Type B pancreatic cell (in vitro differentiated cells): Measurements from ENCODE around the gene ZNF462. TPM values are rescaled to one million over a fixed set of nuclear protein-coding genes. Genes with fewer than 3 reads are reported as not detected.
A peak's percentile ranks its signal among the peaks of the same experiment; 100 is the strongest.

Experiments
- DNase-seq: peaks from one replicate; pipeline ENCODE4 v3.0.0; 2021; ENCODE audit warnings: mixed read lengths; ENCODE audit not compliant: unreplicated experiment; ENCODE audit errors: extremely low spot score
- H3K27ac Mint-ChIP-seq: 2 replicates; pipeline ENCODE4 v1.8.0; 2021; ENCODE audit warnings: mild to moderate bottlenecking, mixed read lengths
- H3K27me3 Mint-ChIP-seq: 2 replicates; pipeline ENCODE4 v1.8.0; 2021; ENCODE audit warnings: mixed read lengths
- H3K36me3 Mint-ChIP-seq: 2 replicates; pipeline ENCODE4 v1.8.0; 2021; ENCODE audit warnings: mixed read lengths
- H3K4me1 Mint-ChIP-seq: one replicate; pipeline ENCODE4 v1.8.0; 2021; ENCODE audit warnings: mixed read lengths; ENCODE audit not compliant: unreplicated experiment
- H3K4me3 Mint-ChIP-seq: 2 replicates; pipeline ENCODE4 v1.8.0; 2021; ENCODE audit warnings: mild to moderate bottlenecking, mixed read lengths
- H3K9me3 Mint-ChIP-seq: 2 replicates; pipeline ENCODE4 v1.8.0; 2021; ENCODE audit warnings: mixed read lengths
- total RNA-seq: library from RNA; stranded (reverse); gene quantifications from 2 replicates; pipeline ENCODE4 v1.2.1, GENCODE V29; 2021; ENCODE audit warnings: low replicate concordance
- TF ChIP-seq, protein P1 (sequence below): fragments of 200-600 bp; sonication (generic); conservative IDR thresholded peaks from 2 replicates; pipeline ENCODE4 v1.5.0; 2021; ENCODE audit warnings: antibody characterized with exemption, mild to moderate bottlenecking

ZNF462 gene
- total RNA-seq, 1 donor from 2014 or later, result 124 TPM

DNA sequence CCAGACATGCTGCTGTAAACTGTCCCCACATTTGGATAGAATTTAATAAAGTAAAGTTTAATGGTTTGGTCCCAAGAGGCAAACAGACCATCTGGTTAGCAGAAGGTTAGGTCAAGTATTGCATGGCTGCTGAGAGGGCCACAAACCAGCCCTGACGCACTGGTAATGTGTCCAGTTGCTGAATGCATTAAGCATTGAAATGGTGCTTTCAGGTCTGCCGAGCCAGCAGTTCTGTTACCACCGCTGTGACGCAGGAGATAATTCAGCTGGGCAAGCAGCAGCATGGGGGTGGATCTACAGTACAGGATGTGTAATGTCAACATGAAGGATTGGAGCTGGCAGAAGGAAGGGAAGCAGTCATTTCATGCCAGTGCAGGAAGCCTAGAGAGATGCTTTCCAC is 16.0 kb downstream of the ZNF462 start:
- Mint-ChIP-seq H3K36me3 (peaks cover 40% of the 10 kb centered on the region), H3K4me3 (peak overlapping the region; percentile 66), H3K4me1 (peaks cover 36% of the 10 kb centered on the region), H3K27me3 (no peaks in the 10 kb centered on the region), H3K9me3 (peaks cover 6% of the 10 kb centered on the region), H3K27ac (peak overlapping the region; percentile 82)
- DNase-seq, result no peak
- TF ChIP-seq, protein P1, sequence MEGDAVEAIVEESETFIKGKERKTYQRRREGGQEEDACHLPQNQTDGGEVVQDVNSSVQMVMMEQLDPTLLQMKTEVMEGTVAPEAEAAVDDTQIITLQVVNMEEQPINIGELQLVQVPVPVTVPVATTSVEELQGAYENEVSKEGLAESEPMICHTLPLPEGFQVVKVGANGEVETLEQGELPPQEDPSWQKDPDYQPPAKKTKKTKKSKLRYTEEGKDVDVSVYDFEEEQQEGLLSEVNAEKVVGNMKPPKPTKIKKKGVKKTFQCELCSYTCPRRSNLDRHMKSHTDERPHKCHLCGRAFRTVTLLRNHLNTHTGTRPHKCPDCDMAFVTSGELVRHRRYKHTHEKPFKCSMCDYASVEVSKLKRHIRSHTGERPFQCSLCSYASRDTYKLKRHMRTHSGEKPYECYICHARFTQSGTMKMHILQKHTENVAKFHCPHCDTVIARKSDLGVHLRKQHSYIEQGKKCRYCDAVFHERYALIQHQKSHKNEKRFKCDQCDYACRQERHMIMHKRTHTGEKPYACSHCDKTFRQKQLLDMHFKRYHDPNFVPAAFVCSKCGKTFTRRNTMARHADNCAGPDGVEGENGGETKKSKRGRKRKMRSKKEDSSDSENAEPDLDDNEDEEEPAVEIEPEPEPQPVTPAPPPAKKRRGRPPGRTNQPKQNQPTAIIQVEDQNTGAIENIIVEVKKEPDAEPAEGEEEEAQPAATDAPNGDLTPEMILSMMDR, result no peak

DNA sequence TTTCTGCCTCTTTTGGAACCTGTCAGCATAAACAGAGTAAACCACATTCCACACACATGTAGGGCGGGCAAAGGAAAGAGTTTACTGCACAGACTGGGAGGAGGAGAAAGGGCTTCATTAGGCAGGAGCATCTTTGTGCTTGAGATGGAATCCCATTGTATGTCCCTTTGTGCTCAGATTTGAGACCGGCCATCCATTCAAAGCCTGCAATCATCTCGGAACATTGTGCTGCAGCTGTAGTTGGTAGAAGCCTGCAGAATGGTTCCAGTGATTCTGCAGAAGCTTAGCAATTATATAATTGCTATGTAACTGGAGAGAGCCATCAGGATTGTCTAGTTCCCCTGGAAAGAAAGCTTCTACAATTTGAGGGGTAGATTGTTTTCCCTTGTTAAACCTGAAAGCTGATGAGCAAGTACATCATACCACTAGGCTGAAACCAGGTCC is 16.5 kb downstream of the ZNF462 start:
- DNase-seq, result no peak
- Mint-ChIP-seq H3K4me1 (peaks cover 40% of the 10 kb centered on the region), H3K27me3 (no peaks in the 10 kb centered on the region), H3K4me3 (peak overlapping the region; percentile 13), H3K27ac (peak overlapping the region; percentile 82), H3K9me3 (peaks cover 10% of the 10 kb centered on the region), H3K36me3 (peaks cover 44% of the 10 kb centered on the region)
- TF ChIP-seq, protein P1, result no peak

DNA sequence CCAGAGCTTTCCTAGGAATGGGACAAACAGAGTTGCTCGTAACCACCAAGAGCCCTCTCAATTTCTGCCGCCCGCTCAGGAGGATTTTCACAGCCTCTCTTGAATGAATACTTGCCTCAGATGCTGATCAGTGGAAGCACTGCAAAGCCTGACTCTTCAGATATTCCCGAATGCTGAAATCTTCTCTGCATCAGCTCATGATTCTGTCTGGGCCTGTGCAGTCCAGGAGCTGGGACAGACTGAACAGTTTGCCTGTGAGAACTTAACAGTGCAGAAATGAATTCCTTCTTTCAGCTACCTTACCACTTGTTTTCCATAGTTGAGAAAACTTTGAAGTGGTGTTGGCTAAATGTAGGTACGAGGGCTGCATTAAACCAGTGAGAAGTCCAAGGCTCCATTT is 17.1 kb downstream of the ZNF462 start:
- TF ChIP-seq, protein P1, result no peak
- no peaks in the 10 kb centered on the region for H3K27me3 Mint-ChIP-seq
- H3K4me1 Mint-ChIP-seq, result peaks cover 40% of the 10 kb centered on the region
- peaks cover 10% of the 10 kb centered on the region for H3K9me3 Mint-ChIP-seq
- DNase-seq, result no peak
- peaks cover 44% of the 10 kb centered on the region for H3K36me3 Mint-ChIP-seq
- no peak overlapping the region for H3K4me3 Mint-ChIP-seq
- H3K27ac Mint-ChIP-seq, result no peak overlapping the region

DNA sequence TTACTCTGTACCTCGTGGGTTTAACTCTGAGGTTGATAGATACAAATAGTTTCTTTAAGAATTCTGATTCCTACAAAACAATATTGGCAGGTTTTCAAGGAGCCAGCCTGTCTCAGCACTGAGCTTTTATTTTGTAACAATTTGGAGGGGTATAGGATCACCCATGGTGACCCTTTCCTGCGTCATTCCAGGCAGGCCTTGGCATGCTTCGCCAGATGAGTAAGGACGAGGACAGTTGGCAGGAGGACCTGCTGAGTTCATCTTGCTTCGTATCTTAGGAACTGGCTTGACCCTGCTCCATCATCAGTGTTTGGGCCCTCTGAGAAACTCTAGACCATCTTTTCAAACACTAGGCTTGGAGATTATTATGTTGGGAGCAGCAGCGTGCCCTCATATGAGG is 17.9 kb downstream of the ZNF462 start:
- Mint-ChIP-seq H3K4me3 (no peak overlapping the region), H3K27me3 (no peaks in the 10 kb centered on the region), H3K36me3 (peaks cover 44% of the 10 kb centered on the region), H3K4me1 (peaks cover 40% of the 10 kb centered on the region), H3K9me3 (peaks cover 10% of the 10 kb centered on the region), H3K27ac (no peak overlapping the region)
- DNase-seq, result no peak
- TF ChIP-seq, protein P1, result no peak

DNA sequence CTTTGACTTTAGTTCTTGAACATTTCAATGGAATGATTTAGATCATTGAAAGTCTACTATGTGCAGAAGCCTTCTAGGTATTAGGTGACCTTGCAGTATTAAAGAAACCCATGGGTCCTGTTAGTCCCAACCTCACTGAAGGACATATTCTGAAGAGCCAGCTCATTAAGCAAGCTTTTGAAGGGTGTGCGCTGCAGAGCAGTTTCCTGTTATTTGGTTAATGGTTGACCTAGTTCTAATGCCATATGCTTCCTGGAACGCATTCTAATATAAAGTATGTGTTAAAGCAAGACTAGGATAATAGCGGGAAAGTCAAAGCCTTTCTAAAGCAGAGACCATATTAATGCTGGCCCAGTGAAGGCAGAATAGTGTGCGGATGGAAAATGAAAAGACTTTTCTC is 20.1 kb downstream of the ZNF462 start:
- H3K27me3 Mint-ChIP-seq, result no peaks in the 10 kb centered on the region

More for the DNA sequence above, 20.1 kb downstream of the ZNF462 start:
- no peak for DNase-seq
- peaks cover 13% of the 10 kb centered on the region for H3K9me3 Mint-ChIP-seq
- no peak overlapping the region for H3K27ac Mint-ChIP-seq
- no peak overlapping the region for H3K4me3 Mint-ChIP-seq
- peaks cover 49% of the 10 kb centered on the region for H3K36me3 Mint-ChIP-seq
- TF ChIP-seq, protein P1, result no peak
- peaks cover 40% of the 10 kb centered on the region for H3K4me1 Mint-ChIP-seq
